Natural killer cell (primary cell): ENCODE data around the gene FRMPD2. TPM values are rescaled to one million over a fixed set of nuclear protein-coding genes. Genes with fewer than 3 reads are reported as not detected.

ENCODE experiments used
- ATAC-seq, 3 donors: fragments of 150-1000 bp in 2 of 3; fragments of 200-7000 bp in 1 of 3; cut with Tn5 transposase; 1 replicate in 1 of 3; 2 replicates in 2 of 3; pipeline ENCODE4 v1.10.0; 2021; ENCODE audit warnings: mild to moderate bottlenecking in 2 of 3, moderate library complexity in 2 of 3
- DNase-seq, 2 donors: peaks; one replicate each; pipeline versions ENCODE4 v3.0.0 to v3.0.0-alpha.2; 2013 to 2021; ENCODE audit warnings: mixed read lengths in 1 of 2
- H3K27ac ChIP-seq: one replicate; pipeline ENCODE4 v1.5.1; 2013; ENCODE audit warnings: mild to moderate bottlenecking, low read length
- H3K27me3 ChIP-seq: one replicate; pipeline ENCODE4 v1.6.1; 2013; ENCODE audit warnings: low read length; ENCODE audit not compliant: control insufficient read depth, insufficient read depth
- H3K36me3 ChIP-seq: one replicate; pipeline ENCODE4 v1.6.1; 2013; ENCODE audit warnings: low read length; ENCODE audit not compliant: control insufficient read depth, insufficient read depth
- H3K4me1 ChIP-seq: one replicate; pipeline ENCODE4 v1.6.1; 2013; ENCODE audit warnings: low read length; ENCODE audit not compliant: control insufficient read depth, insufficient read depth
- H3K4me3 ChIP-seq: one replicate; pipeline ENCODE4 v1.5.1; 2013; ENCODE audit warnings: low read length
- H3K9me3 ChIP-seq: one replicate; pipeline ENCODE4 v1.6.1; 2013; ENCODE audit warnings: low read length; ENCODE audit not compliant: control insufficient read depth, insufficient read depth
- H3K27ac Mint-ChIP-seq, 2 donors: one replicate each; pipeline ENCODE4 v1.8.0; 2022; ENCODE audit warnings: mild to moderate bottlenecking in 2 of 2, mixed read lengths in 2 of 2, moderate library complexity in 1 of 2
- H3K27me3 Mint-ChIP-seq, 2 donors: one replicate each; pipeline ENCODE4 v1.8.0; 2022; ENCODE audit warnings: low read depth in 2 of 2, mixed read lengths in 2 of 2
- H3K36me3 Mint-ChIP-seq: one replicate; pipeline ENCODE4 v1.8.0; 2022; ENCODE audit warnings: mixed read lengths
- H3K4me1 Mint-ChIP-seq, 2 donors: one replicate each; pipeline ENCODE4 v1.8.0; 2022; ENCODE audit warnings: mixed read lengths in 2 of 2
- H3K4me3 Mint-ChIP-seq: one replicate; pipeline ENCODE4 v1.8.0; 2022; ENCODE audit warnings: mild to moderate bottlenecking, moderate library complexity, mixed read lengths
- H3K9me3 Mint-ChIP-seq, 2 donors: one replicate each; pipeline ENCODE4 v1.8.0; 2022; ENCODE audit warnings: mixed read lengths in 2 of 2
- WGBS: methylation state at CpG from one replicate; pipeline ENCODE4 v1.1.7; 2013; ENCODE audit warnings: missing lambda C conversion rate; ENCODE audit not compliant: insufficient coverage; 5-methylcytosine and 5-hydroxymethylcytosine counted together
- intact Hi-C: fragments of 100-400 bp; cut with micrococcal nuclease; formaldehyde crosslinking; loops from one replicate; pipeline ENCODE4 v1.14.2; 2022
- total RNA-seq, 4 donors: library from RNA; stranded (reverse); fragments of 120-200 nt in 1 of 4; gene quantifications; one replicate each; pipeline versions ENCODE4 v1.2.3 to v1.2.4, GENCODE V29; 2013 to 2022
- TF ChIP-seq, protein P1 (sequence below): fragments of 200-600 bp; IDR thresholded peaks from one replicate; pipeline ENCODE4 v1.8.0; 2022; ENCODE audit warnings: antibody characterized with exemption

The FRMPD2 gene
- total RNA-seq, 3 donors from 2014 or later (not counting 1 experiment from before 2014, with no cell fraction given) = 0.20 TPM; not detected in 2

DNA sequence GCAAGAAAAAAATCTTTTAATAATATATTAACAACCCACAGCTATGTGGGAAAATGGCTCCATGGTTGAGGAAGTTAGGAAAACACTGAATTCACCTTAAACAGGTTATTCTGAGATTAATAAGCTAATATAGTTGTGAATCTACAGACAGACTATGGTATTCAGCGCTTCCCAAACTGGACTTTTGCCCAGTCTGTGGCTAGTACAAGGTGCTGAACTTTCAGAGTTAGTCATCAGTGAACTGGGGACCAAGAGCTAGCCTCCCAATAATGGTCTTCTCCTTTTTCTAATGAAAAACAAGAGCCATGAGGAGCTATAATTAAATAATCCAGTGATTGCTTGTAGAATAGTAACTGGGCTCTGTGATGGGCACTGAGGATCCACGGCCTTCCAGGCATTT is 65.3 kb downstream of the FRMPD2 start:
- Mint-ChIP-seq H3K36me3 (no peaks in the 10 kb centered on the region), H3K9me3 (no peaks in the 10 kb centered on the region), H3K27ac (no peak overlapping the region), H3K4me3 (no peak overlapping the region), H3K4me1 (no peaks in the 10 kb centered on the region), H3K27me3 (no peaks in the 10 kb centered on the region)
- intact Hi-C loops = no loop called here
- H3K4me3 ChIP-seq = no peak overlapping the region
- ATAC-seq (no peak), DNase-seq (no peak)
- 74% methylated on average over 2 of the region's 2 CpGs for WGBS
- no peaks in the 10 kb centered on the region for H3K4me1 ChIP-seq
- TF ChIP-seq, protein P1, sequence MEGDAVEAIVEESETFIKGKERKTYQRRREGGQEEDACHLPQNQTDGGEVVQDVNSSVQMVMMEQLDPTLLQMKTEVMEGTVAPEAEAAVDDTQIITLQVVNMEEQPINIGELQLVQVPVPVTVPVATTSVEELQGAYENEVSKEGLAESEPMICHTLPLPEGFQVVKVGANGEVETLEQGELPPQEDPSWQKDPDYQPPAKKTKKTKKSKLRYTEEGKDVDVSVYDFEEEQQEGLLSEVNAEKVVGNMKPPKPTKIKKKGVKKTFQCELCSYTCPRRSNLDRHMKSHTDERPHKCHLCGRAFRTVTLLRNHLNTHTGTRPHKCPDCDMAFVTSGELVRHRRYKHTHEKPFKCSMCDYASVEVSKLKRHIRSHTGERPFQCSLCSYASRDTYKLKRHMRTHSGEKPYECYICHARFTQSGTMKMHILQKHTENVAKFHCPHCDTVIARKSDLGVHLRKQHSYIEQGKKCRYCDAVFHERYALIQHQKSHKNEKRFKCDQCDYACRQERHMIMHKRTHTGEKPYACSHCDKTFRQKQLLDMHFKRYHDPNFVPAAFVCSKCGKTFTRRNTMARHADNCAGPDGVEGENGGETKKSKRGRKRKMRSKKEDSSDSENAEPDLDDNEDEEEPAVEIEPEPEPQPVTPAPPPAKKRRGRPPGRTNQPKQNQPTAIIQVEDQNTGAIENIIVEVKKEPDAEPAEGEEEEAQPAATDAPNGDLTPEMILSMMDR = no peak
- H3K36me3 ChIP-seq = no peaks in the 10 kb centered on the region
- no peaks in the 10 kb centered on the region for H3K27me3 ChIP-seq
- no peak overlapping the region for H3K27ac ChIP-seq
- H3K9me3 ChIP-seq = no peaks in the 10 kb centered on the region

DNA sequence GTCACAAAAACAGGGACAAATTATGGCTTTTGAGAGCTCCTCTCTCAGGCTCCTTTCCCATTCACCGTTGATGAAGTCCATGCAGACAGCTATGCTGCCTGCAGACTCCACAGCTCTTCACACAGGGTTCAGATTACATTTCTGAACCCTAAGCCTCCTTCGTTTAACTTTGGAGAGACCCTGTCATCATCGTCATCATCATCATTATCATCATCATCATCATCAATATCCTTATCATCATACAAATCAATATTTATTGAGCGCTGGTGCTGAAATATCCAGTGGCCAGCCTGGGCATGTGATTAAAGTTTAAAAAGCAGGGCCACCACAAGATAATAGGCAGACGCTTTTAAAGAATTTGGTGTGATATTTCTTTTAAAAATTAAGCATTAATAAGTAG is 66.6 kb downstream of the FRMPD2 start:
- H3K4me3 ChIP-seq = no peak overlapping the region
- TF ChIP-seq, protein P1 = no peak
- intact Hi-C loops = no loop called here
- ATAC-seq (no peak), DNase-seq (no peak)
- H3K27ac ChIP-seq = no peak overlapping the region
- Mint-ChIP-seq H3K4me3 (no peak overlapping the region), H3K27ac (no peak overlapping the region), H3K27me3 (no peaks in the 10 kb centered on the region), H3K9me3 (no peaks in the 10 kb centered on the region), H3K36me3 (no peaks in the 10 kb centered on the region), H3K4me1 (no peaks in the 10 kb centered on the region)
- H3K36me3 ChIP-seq = no peaks in the 10 kb centered on the region
- H3K4me1 ChIP-seq = no peaks in the 10 kb centered on the region
- WGBS = 91% methylated on average over 5 of the region's 5 CpGs
- H3K9me3 ChIP-seq = no peaks in the 10 kb centered on the region
- no peaks in the 10 kb centered on the region for H3K27me3 ChIP-seq

DNA sequence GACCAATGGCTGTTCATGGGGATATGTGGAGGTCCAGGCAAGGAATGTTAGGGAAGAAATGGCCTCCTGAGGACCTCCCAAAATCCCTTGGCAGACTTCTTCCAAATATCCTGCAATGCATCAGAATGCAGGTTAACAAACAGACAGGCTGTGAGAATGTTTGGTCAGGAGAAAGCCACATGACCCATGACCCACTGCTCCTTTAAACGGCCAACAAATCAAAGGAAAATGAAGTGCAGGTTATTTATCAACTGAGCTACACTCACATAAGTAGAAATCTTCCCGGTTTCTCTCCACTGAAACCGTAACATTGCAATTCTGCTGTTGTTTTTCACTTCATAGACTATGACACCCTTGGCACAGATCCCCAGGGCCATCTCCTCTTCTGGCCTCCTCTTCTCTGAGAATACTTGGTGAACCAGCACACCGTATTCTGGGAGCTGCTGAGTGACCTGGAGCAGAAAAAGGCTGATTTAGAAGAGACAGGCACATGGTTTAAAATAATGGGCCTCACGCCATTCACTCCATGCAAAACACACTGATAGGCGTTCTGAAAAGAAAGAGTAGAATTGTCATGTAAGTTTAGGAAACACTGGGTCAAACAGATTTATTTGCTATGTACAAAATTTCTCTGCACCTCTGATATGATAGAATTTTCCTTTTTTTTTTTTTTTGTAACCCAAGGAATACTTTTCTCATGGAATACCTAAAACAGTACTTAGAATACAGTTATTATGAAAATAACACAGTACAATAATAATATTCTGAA is 67.8 kb downstream of the FRMPD2 start:
- TF ChIP-seq, protein P1 = no peak
- 88% methylated on average over 6 of the region's 6 CpGs for WGBS

DNA sequence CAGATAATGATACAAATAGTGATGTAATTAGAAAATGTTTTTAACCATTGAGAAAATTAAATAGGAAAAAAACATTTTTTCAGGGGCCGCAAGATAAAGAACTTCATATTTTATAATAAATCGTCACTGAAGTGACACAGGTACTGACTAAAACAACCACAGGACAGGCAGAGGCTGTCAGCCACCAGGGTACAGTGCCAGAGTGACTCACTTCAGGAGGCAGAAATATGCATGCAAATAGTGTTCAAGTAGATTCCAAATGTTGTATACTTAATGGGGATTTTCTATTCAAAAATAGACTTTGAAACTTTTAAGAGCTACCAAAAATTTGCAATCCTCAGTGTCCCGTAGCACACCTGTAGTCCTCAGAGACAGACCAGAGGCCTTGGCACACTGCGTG is 68.6 kb downstream of the FRMPD2 start:
- H3K9me3 ChIP-seq = no peaks in the 10 kb centered on the region
- intact Hi-C loops = no loop called here
- no peaks in the 10 kb centered on the region for H3K36me3 ChIP-seq
- no peaks in the 10 kb centered on the region for H3K9me3 Mint-ChIP-seq
- no peaks in the 10 kb centered on the region for H3K36me3 Mint-ChIP-seq
- ATAC-seq (no peak), DNase-seq (no peak)
- H3K4me1 Mint-ChIP-seq = no peaks in the 10 kb centered on the region
- H3K4me3 Mint-ChIP-seq = no peak overlapping the region
- no peak overlapping the region for H3K4me3 ChIP-seq
- H3K27ac ChIP-seq = no peak overlapping the region
- WGBS = 92% methylated on average over 3 of the region's 4 CpGs
- no peaks in the 10 kb centered on the region for H3K27me3 Mint-ChIP-seq
- H3K4me1 ChIP-seq = no peaks in the 10 kb centered on the region
- TF ChIP-seq, protein P1 = no peak
- no peak overlapping the region for H3K27ac Mint-ChIP-seq
- H3K27me3 ChIP-seq = no peaks in the 10 kb centered on the region

More for the DNA sequence above, 67.8 kb downstream of the FRMPD2 start:
- H3K36me3 Mint-ChIP-seq = no peaks in the 10 kb centered on the region
- no peak overlapping the region for H3K4me3 Mint-ChIP-seq
- no peaks in the 10 kb centered on the region for H3K36me3 ChIP-seq
- intact Hi-C loops = no loop called here
- H3K4me1 ChIP-seq = no peaks in the 10 kb centered on the region
- no peak overlapping the region for H3K27ac ChIP-seq
- no peaks in the 10 kb centered on the region for H3K4me1 Mint-ChIP-seq
- H3K9me3 ChIP-seq = no peaks in the 10 kb centered on the region
- no peak overlapping the region for H3K27ac Mint-ChIP-seq
- no peak overlapping the region for H3K4me3 ChIP-seq
- ATAC-seq = no peak
- H3K27me3 Mint-ChIP-seq = no peaks in the 10 kb centered on the region
- H3K9me3 Mint-ChIP-seq = no peaks in the 10 kb centered on the region
- H3K27me3 ChIP-seq = no peaks in the 10 kb centered on the region
- DNase-seq = no peak
